HG02759 (cell line): ENCODE data around the gene CYP46A1.
"Not testable (repeated sequence)": the region's sequence is repeated elsewhere in the genome, so short reads cannot be mapped to it uniquely, and the experiment has no call there.

Experiments used
- ATAC-seq: cut with Tn5 transposase; IDR thresholded peaks from one replicate; pipeline ENCODE4 v1.9.1; 2021; ENCODE audit warnings: mild to moderate bottlenecking, moderate library complexity; ENCODE audit not compliant: unreplicated experiment

Gene CYP46A1

DNA sequence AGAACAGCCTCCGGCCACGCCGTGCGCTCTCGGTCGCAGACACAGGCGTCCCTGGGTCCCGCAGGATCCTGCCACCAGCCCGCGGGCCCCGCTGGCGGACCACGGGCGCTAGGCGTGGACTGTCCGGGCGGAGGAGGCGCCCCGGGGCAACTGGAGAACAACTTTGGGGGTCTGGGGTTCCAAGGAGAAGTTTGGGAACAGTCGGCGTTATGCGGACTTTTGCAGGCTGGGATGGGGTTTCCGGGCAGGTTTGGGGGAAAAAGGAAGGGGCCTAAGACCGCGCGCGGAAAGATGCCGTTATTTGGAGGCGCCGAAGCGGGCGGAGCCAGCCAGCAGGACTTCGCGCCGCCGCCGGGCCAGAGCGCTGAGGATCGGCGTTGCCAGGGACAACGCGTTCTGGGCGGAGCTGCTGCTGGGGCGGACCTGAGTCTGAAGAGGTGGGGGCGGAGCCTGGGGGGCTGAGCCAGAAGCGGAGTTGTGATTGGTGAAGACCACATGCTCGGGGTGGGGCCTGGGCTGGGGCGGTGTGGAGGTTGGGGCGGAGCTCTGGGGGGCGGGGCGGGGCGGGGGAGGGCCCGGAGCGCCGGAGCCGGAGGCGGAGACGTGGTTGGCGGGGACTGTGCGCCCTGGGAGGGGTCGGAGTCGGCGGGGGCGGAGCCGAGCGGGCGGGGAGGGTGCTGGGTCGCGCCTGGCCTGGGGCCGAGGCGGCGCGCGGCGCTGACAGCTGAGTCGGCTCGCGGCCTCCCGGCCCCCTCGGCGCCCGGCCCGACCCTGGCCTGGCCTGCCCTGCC, at the start of gene CYP46A1:
Gene CYP46A1 (plus strand): TSS at position 680 of the 791 bp plus-strand sequence. CDS start 120 bp downstream, outside the sequence.
- peak; percentile 92 for ATAC-seq

DNA sequence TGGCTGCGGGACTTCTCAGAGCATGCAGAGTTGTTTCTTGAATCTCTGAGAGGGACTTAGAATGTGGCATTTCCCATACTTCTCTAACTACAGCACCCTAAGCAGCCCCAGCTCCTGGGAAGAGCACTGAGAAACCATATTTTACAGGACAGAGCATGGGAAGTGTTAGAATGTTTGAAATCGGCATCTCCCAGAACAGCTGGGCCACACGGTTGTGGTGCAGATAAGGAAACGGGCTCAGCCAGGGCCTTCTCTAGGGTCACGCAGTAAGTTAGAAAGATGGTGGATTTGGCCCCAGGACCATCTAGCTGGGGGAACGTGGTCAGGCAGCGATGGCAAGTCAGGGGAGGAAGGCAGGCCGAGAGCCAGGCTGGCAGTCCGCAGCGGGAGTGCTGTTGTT, 49.7 kb upstream of the CYP46A1 start:
- no peak for ATAC-seq

DNA sequence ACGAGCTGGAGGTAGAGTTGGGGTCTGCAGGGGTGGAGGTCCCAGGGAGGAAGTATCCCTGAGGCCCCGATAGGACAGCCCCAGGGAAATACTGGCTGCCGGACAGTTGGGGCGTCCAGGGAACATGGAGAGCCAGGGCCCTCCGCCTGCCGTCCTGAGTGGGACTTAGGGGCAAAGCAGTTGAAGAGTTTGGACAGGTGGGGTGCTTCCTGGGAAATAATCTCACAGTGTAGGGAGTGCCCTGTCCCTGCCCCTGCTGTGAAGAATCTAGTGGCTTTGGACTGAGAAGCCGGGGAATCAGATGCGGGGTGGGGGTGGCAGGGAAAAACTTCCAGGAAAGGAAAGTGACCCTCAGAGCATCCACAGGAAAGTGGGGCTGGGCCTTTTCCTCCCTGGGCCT, 49.0 kb upstream of the CYP46A1 start:
- ATAC-seq, result no peak

DNA sequence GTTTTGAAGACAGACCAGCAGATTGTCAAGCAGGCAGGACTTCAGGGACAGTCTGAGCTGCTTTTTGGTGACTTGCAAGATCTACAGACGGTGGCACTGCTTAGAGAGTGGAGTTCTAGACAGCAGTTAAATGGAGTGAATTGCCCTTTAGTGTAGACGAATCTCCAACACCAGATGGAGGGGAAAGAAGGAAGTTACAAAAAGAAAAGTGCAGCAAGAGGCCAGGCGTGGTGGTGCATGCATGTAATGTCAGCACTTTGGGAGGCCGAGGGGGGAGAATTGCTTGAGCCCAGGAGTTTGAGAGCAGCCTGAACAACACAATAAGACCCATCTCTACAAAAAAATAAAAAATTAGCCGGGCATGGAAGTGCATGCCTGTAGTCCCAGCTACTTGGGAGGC, 47.6 kb upstream of the CYP46A1 start:
- ATAC-seq, result no peak

DNA sequence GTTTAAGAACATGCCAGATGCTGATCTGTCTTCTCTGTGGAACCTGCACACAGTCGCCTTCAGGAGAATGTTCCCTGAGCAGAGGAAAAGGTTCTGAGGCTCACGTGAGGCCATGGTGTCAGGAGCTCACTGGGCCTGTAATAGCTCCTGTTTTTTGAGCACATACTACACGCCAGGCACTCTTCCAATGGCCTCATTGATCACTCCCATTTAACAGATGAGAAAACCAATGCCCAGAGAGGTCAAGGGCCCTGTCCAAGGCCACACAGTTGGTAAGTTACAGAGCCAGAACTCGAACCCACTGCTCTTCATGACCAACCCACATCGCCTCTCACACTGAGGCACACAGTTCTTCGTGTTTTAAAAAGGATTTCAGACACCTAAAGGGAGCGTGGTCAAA, 46.5 kb upstream of the CYP46A1 start:
- ATAC-seq, result no peak

DNA sequence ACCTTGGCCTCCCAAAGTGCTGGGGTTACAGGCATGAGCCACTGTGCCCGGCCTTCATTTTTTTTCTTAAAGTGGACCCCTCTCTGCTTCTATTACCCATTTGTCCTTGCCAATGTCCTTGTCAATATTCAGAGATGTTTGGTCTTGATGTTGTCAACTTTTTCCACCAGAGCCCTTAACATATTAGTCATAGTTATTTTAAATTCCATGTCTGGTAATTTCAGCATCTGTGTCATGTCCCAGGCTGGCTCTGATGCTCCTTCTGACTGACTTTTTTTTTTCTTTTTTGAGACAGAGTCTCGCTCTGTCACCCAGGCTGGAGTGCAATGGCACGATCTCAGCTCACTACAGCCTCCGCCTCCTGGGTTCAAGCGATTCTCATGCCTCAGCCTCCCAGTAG, 41.3 kb upstream of the CYP46A1 start:
- ATAC-seq, result not testable (repeated sequence)

DNA sequence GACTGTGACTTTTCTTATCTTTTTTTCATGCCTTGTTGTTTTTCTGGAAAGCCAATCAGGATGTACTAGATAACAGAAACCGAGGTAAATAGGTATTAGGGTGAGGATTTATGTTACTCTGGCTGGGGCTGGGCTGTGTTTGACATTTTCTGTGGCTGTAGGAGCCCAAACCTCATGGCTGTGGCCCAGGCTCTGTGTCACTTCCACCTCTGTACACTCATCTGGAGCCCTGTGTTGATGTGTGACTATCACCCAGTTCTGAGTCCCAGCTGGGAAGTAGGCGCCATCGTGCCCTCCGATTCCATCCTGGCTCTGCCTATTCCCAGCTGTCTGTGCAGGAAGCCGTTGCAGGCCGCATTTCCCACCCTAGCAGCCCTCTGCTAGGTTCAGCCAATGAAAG, 40.8 kb upstream of the CYP46A1 start:
- ATAC-seq, result no peak

DNA sequence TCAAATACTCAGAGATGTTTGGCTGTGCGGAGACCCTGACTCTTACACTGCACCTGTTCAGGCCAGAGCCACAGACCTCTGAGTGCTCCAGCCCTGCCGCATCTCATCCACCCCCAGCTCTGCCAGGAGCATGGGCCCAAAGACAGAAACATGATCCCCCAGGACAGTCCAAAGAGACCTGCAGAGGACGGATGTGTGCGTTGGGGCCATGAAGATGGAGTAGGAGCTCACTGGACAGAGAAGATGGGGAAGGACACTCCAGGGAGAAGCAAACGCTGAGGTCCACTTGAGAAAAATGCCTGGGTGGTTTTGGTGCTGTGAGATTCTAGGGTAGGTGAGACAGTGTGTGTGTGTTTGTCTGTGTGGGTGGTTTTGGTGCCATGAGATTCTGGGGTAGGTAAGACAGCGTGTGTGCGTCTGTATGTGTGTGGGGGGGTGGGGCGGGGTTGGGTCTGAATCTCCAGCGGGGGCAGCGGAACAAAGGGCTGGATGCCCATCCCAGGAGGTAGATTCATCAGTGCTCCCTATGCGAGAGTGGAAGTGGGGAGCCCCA, 40.0 kb upstream of the CYP46A1 start:
- no peak for ATAC-seq

DNA sequence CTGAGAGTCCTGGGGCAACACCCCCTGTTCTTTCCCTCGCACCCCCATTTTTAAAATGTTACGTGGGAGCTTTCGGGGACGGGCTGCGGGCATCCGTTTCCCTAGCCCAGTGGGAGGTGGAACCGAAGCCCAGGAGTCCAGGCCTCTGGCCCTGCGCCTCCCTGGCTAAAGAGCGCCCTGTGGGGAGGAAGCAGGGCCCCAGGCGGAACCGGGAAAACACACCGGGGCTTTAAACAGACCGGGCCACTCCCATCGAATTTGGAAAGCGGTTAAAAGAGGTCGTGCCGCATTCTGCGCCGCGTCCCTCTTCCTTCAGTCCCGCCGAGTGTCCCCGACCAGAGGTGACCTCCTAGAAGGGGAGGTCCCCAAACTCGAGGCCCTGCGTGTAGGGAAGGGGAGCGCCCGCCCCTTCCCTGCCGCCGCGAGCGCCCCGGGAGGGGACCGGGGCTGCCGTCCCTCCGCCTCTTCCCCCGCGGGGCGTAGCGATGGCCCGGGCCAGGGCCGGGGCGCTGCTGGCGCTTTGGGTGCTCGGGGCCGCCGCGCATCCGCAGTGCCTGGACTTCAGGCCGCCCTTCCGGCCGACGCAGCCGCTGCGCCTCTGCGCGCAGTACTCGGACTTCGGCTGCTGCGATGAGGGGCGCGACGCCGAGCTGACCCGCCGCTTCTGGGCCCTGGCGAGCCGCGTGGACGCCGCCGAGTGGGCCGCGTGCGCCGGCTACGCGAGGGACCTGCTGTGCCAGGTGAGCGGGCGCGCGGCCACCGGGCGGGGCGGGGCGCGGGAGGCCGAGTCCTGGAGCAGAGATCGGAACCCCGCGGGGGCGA, 39.2 kb upstream of the CYP46A1 start, which contains the start of gene HHIPL1:
Gene HHIPL1 (plus strand): TSS at position 407 of the 822 bp plus-strand sequence. CDS start 79 bp downstream, at position 486.
- no peak for ATAC-seq

DNA sequence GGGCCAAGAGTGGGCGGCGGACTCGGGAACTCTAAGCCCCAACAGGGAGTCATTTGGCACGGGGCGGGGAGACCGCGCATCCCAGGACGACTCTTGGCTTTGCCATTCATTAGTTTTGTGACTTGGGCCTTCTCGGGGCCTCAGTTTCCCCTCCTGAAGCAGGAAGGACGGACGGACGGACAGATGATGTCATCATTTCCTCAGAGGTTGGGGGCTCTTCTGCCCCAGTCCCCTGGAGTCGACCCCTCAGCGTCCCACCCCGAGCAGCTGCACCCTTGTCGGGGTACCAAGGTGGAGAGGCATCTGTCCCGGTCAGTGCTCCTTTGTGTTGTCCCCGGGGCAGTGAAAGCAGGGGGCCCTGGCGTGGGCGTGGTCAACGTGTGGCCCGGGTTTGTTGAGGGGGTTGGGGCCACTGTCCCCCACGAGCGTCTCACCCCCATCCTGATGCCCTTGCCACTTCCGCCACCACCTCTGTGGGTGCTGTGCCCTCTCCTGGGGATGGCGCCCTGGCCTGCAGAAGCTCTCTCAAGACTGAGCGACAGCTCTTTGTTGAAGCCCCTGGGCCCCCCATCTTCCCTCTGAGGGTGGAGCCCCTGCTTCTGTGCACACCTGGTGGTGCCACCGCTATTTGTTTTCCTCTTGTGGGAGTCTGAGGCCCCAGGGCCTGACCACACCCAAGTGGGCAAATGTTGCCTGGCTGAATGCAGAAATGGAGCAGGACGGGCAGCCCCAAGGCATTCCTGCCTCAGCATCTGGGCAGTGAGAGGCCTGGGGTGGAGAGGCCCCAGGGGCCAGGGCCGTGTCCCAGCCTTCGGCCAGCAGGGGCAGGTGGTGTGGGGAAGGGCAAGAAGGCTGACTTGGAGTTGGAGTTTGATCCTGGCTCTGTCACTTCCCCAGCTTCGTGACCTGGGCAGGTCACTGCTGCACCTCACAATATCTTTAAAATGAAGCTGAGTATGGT, 38.3 kb upstream of the CYP46A1 start:
- ATAC-seq, result no peak

DNA sequence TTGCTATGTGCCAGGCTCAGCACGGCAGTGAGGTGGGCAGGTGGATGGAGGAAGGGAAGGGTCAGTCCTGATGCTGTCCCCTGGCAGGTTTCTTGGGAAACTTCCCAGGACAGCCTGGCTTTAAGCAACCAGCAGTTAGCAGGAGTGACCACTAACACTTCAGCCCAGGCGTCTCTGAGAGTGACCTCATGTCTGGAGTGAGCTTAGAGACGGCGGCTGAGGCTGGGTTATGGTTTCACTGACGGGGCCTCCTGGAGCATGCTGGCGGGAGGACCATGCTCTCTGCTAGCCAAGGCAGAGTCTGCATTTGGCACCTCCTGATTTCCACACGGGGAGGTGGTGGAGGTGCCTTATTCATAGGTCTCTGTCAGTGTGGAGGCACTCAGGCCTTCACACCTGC, 36.7 kb upstream of the CYP46A1 start:
- no peak for ATAC-seq

DNA sequence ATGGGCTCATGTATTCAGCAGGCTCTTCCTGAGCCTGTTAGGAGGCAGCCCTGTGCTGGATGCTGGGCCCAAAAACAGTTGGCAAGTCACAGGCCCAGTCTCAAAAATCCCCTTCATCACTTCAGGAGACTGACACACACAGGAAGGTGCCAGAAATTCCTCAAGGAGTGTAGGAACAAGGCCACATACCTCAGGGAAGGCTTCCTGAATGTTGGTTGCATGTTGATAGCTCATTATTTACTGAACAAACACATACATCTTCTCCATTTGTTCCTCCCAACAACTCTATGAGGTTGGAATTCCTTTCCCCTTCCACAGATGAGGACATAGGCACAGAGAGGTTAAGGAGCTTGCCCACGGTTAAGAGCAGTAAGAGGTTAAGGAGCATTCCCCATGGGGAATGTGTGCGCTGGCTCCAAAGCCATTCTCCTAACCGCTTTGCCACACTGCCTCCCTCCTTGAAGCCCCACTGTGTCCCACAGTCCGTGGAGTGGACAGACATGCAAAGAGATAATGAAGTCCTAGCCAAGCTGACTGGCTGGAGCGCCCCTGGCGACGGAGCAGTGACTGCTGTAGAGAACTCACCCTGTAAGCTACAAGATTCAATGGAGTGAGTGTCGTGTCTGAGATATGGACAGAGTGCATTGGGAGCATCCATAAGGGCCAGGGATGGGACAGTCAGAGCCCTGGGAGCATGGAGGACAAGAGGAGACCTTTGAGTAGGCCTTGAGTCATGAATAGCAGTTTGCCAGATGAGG, 35.9 kb upstream of the CYP46A1 start:
- no peak for ATAC-seq

DNA sequence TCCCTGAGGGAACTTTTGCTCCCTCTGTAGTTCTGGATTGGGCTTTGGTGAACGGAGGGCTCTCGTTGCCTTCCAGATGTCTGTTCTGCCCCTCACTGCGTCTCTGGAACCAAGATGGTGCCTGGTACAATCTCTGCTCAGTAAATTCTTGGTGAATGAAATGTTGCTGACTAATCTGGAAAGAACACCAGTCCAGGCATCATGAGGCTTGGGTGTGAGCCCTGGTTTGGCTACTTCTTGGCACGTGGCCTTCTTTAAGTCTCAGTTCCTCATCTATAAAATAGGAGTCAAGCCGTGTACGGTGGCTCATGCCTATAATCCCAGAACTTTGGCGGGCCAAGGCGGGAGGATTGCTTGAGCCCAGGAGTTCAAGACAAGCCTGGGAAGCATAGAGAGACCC, 34.9 kb upstream of the CYP46A1 start:
- no peak for ATAC-seq

DNA sequence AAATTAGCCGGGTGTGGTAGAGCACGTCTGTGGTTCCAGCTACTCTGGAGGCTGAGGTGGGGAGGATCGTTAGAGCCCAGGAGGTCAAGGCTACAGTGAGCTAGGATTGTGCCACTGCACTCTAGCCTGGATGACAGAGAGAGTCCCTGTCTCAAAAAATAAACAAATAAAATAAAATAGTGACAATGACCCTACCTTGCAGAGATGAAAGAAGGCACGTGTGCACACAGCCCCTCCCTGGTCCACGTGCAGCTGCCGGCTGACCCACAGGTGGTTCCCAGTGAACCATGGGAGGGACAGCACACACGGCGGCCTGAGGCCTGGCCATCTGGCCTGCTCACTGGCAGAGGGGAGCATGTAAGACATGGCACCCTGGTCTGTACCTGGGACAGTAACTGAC, 34.5 kb upstream of the CYP46A1 start:
- no peak for ATAC-seq

DNA sequence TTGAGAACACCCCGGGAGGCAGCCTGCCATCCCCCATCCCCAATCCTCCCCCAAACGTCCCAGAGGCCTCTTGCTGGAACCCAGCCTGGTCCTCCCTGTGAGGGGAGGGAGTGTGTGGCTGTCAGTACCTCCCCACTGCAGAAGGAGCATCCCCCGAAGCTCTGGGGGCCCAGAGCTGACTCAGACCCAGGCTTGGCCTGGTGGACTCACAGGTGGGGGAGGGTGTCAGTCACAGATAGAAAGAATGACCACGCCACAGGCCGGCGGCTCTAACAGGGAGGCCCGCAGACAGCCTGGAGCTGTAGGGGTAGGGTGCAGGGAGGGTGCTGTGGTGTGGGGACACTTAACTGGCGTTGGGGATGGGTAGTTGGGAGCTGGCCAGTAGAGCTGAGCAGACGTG, 33.9 kb upstream of the CYP46A1 start:
- ATAC-seq, result no peak

DNA sequence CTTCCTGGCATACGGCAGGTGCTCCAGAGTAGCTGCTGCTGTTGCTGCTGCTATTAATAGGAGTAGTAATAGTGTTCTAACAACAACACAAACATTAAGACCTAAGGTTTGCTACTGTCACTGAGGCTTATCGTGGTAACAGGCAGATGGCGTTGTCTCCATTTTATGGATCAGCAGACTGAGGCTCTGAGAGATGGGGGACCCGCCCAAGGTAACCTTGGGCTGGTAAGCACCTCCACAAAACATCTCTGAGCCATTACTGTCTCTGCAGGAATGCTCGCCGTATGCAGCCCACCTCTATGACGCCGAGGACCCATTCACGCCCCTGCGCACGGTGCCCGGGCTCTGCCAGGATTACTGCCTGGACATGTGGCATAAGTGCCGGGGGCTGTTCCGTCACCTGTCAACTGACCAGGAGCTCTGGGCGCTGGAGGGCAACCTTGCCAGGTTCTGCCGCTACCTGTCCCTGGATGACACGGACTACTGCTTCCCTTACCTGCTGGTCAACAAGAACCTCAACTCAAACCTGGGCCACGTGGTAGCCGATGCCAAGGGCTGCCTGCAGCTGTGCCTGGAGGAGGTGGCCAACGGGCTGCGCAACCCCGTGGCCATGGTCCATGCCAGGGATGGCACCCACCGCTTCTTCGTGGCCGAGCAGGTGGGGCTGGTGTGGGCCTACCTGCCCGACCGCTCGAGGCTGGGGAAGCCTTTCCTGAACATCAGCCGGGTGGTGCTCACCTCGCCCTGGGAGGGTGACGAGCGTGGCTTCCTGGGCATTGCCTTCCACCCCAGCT, 31.9 kb upstream of the CYP46A1 start:
- ATAC-seq, result no peak

DNA sequence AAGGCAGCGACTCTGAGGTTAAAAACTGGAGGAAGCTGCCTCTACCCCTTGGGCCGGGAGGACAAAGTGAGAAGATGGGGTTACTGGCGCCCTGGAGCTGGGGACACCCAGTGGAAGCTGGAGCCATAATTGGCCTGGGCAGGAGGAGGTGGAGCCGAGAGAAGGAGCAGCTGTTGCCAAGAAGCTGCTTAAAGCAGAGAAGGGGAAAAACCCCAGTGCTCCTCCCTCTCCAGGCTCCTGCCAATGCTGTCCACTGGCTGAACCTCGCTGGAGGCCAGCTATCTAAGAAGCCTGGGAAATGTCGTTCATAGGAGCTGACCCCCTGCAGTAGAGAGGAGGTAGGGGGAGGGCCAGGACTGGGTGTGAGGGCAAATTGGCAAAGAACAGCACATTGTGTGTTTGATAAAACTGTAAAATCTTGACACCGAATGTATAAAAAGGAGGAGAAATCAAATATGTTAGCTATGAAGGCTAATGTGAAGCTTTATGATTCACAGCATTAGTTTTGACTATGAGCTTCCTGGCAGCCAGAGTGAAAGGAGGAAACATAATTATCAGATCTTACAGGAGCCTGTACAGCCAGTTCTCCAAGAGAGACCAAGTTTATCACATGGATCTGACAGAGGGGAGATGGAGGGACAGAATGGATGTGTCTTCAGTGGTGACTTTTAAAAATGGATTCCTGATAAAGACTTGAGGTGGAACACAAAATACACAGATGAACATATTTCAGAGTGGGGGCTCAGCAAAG, 29.7 kb upstream of the CYP46A1 start:
- ATAC-seq, result no peak

DNA sequence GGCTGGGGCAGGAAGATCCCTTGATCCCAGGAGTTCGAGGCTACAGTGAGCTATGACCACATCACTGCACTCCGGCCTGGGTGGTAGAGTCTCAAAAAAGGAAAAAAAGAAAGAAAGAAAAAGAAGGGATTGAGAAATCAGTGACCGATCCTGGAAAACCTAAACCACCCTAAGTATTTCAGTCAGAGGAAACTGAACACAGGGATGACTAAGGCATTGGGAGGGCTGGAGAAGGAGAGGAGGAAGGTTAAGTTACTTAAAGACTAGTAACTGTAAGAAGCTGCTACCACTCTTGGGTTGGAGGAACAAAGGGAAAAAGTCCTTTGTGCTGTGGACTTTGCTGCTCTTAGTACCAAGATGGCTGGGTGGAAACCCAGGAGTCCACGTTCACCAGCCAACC, 28.6 kb upstream of the CYP46A1 start:
- no peak for ATAC-seq
